Urinary bladder (tissue), 4 donors: ENCODE measurements around the gene COX7A2L. TPM values are rescaled to one million over a fixed set of nuclear protein-coding genes. Genes with fewer than 3 reads are reported as not detected.

Experiments
- DNase-seq: peaks from one replicate; pipeline ENCODE4 v3.0.0-alpha.2; 2015; ENCODE audit errors: extremely low spot score
- H3K27ac ChIP-seq: one replicate; pipeline ENCODE4 v1.5.1; 2013; ENCODE audit warnings: low read depth, mild to moderate bottlenecking, moderate library complexity
- H3K36me3 ChIP-seq: one replicate; pipeline ENCODE4 v1.6.1; 2013; ENCODE audit warnings: mild to moderate bottlenecking, moderate library complexity; ENCODE audit not compliant: insufficient read depth
- H3K4me1 ChIP-seq: one replicate; pipeline ENCODE4 v1.6.1; 2013; ENCODE audit warnings: mild to moderate bottlenecking, moderate library complexity; ENCODE audit not compliant: insufficient read depth
- H3K4me3 ChIP-seq: one replicate; pipeline ENCODE4 v1.5.1; 2013; ENCODE audit warnings: low read depth, low read length
- WGBS: extraction: QIAGEN DNeasy Blood & Tissue Kit; methylation state at CpG from one replicate; pipeline ENCODE4 v1.1.7; 2013; 5-methylcytosine and 5-hydroxymethylcytosine counted together
- polyA plus RNA-seq: library from polyadenylated mRNA; stranded (reverse); fragments of 200-250 nt; gene quantifications from one replicate; pipeline ENCODE4 v1.2.3, GENCODE V29; 2013
- total RNA-seq: library from RNA; depleted of rRNA; stranded (reverse); fragments of >200 nt; gene quantifications from one replicate; pipeline ENCODE4 v1.2.3, GENCODE V29; 2014
- donor health status: healthy with polysubstance abuse.
- donor health status: healthy.

Gene COX7A2L
- total and polyA plus RNA-seq, 2 donors: 103 to 114 TPM

DNA sequence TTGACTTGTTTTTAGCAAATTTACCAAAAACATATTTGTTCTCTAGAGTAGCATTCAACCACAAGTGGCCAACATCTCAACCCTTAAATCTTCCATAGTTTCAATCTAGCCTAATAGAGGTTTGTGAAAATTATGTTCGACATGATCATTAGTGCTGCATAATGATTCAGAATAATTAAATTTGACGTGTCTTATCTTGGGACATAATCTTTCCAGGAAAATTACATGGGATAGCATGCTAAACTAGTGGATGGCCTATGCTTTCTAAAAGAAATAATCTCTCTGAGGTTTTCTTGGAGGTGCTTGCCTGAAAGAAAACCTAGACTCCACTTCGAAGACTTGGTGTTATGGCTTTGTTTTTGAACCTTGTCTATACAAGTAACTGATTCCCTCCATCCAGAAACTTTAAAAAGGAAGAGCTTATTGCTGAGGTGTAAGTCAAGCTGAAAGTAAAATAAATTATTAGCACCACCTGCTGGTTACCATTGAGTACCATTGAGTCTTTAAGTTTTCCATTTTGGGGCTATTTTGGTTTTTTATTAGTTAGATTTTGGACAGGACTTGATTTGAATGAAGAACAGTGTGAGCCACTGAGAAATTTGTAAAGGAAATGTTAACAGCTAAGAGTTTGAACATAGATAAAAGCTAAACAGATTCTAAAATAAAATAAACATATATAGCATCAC is 32.7 kb downstream of the COX7A2L start:
- DNase-seq: no peak
- H3K27ac ChIP-seq: no peak overlapping the region
- H3K4me3 ChIP-seq: no peak overlapping the region
- 65% methylated on average over 3 of the region's 3 CpGs for WGBS
- H3K36me3 ChIP-seq: peaks cover 2% of the 10 kb centered on the region
- H3K4me1 ChIP-seq: no peaks in the 10 kb centered on the region

DNA sequence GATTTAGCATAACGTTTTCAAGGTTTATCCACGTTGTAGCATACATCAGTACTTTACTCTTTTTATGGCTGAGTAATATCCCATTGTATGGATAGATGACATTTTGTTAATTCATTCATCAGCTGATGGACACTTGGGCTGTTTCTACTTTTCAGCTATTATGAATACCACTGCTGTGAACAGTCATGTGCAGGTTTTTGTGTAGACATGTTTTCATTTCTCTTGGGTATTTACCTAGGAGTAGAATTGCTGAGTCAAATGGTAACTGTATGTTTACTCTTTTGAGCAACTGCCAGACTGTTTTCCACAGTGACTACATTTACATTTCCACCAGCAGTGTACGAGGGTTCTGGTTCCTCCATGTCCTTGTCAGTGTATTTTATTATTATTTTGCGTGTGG is 33.9 kb downstream of the COX7A2L start:
- no peak overlapping the region for H3K4me3 ChIP-seq
- H3K4me1 ChIP-seq: no peaks in the 10 kb centered on the region
- no peak overlapping the region for H3K27ac ChIP-seq
- WGBS: 71% methylated on average over 4 of the region's 4 CpGs
- no peak for DNase-seq
- H3K36me3 ChIP-seq: peaks cover 2% of the 10 kb centered on the region

DNA sequence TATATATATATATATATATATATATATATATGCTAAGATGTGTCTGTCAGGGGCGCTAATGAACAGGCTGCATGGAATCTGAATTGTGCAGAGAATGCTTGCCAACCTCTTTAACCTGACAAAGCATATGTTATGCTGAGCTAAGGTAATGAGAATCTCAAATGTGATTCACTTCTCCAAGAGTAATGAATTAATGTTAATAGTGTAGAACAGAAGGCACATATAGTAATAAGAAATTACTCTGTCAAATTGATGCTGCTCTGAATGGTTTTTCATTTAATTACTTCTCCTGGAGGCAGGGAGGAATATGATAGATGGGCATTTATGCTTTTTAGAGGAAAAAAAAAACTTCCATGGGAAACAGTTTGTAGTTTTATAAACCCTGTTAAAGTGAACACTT is 35.4 kb downstream of the COX7A2L start:
- no peak for DNase-seq
- H3K27ac ChIP-seq: no peak overlapping the region
- H3K4me3 ChIP-seq: no peak overlapping the region
- WGBS: 94% methylated on average over 1 of the region's 1 CpG
- no peaks in the 10 kb centered on the region for H3K36me3 ChIP-seq
- no peaks in the 10 kb centered on the region for H3K4me1 ChIP-seq

DNA sequence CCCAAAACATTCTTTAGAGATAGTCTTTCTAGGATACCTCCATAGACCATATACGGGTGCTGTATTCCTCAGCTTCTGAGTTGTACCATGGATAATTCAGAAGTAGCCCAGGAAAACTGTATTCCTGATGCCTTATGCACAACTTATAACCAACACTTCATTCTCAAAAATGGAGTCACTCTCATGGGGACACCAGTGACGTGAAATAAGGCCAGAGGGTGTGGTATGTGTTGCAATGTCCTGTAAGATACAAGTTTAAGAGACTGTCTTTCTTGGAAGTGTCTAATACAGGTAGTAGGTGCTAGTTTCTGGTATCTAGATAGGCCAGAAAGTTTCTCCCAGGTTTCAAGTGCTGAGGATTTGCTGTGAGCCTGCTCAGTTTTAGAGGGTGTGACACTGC is 36.1 kb downstream of the COX7A2L start:
- WGBS: 92% methylated on average over 2 of the region's 2 CpGs
- no peak overlapping the region for H3K27ac ChIP-seq
- H3K4me1 ChIP-seq: no peaks in the 10 kb centered on the region
- no peak overlapping the region for H3K4me3 ChIP-seq
- DNase-seq: no peak
- H3K36me3 ChIP-seq: no peaks in the 10 kb centered on the region

DNA sequence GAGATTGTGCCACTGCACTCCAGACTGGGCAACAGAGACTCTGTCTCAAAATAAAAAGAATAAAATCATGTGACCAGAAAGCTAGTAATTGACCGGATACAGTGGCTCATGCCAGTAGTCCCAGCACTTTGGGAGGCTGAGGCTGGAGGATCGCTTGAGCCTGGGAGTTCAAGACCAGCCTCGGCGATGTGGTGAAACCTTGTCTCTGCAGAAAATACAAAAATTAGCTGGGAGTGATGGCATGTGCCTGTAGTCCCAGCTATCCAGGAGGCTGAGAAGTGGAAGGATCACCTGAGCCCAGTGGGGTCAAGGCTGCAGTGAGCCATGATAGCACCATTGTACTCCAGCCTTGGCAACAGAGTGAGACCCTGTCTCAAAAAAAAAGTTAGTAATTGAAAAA is 36.8 kb downstream of the COX7A2L start:
- DNase-seq: no peak
- H3K4me3 ChIP-seq: no peak overlapping the region
- H3K4me1 ChIP-seq: no peaks in the 10 kb centered on the region
- no peak overlapping the region for H3K27ac ChIP-seq
- 98% methylated on average over 4 of the region's 4 CpGs for WGBS
- H3K36me3 ChIP-seq: peaks cover 2% of the 10 kb centered on the region

DNA sequence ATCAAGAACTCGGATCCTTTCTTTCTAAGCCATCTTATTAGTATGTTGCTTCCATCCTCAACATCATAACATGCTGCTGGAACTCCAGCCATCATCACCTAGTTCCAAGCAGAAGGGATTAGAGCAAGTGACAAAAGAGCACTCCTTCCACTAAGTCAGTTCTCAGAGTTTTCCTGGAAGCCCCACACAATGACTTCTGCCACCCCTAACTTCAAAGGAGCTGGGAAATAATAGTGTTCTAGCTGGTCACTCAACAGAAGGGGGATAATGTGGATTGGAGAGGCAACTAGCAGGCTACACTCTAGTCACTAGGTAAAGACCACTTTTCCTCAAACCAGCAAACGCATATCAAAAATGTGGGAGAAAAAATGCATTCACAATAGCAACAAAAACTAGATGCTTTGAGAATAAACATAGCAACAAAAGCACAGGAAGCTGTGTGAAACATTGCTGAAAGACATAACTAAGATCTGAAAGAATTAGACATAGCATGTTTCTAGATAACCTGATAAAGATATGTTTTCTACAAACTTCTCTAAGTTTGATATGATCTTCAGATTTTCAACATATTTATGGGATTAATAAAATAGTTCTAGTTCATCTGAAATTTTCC is 39.5 kb downstream of the COX7A2L start:
- peaks cover 6% of the 10 kb centered on the region for H3K36me3 ChIP-seq

DNA sequence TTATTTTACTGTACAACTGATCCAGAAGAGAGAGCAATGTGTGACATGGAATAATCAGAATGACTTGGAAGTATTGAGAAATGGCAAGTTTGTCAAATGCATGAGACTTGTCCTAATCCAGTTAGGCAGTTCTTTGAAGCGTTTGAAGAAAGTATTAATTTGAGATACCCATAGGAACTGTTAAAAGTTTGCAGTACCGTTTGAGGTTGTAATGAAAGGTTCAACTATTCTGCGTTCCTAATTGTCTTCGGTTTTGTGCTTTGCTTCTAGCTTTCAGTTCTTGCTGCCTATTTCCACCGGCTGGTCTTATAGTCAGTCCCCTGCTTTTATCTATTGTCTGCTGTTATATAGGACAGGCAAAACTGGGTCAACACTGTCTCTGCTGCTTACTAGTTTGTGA is 41.8 kb downstream of the COX7A2L start:
- H3K4me1 ChIP-seq: no peaks in the 10 kb centered on the region
- peaks cover 6% of the 10 kb centered on the region for H3K36me3 ChIP-seq
- H3K4me3 ChIP-seq: no peak overlapping the region
- WGBS: 95% methylated on average over 5 of the region's 5 CpGs
- no peak overlapping the region for H3K27ac ChIP-seq
- DNase-seq: no peak

More for the DNA sequence above, 39.5 kb downstream of the COX7A2L start:
- Histone ChIP-seq H3K4me1 (no peaks in the 10 kb centered on the region), H3K27ac (no peak overlapping the region), H3K4me3 (no peak overlapping the region)
- 68% methylated on average over 2 of the region's 2 CpGs for WGBS
- DNase-seq: no peak

DNA sequence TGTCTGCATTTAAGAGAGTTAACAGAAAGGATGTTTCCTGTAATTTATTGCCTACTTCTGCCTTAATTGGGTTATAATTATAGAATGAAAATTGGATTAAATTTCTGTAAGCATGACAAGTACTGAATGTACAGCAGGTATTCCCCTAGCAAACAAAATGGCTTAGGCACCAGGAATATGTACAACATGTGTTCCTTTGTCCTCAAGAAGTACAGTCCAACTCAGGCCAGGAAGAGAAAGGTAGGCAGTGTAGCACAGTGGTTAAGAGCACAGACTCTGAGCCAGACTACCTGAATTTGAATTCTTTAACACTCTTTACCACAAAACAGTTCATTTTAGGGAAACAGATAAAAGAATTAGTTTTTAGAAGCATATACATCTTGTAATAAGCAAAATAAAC is 43.1 kb downstream of the COX7A2L start:
- Histone ChIP-seq H3K4me1 (no peaks in the 10 kb centered on the region), H3K36me3 (peaks cover 6% of the 10 kb centered on the region)
- DNase-seq: no peak

DNA sequence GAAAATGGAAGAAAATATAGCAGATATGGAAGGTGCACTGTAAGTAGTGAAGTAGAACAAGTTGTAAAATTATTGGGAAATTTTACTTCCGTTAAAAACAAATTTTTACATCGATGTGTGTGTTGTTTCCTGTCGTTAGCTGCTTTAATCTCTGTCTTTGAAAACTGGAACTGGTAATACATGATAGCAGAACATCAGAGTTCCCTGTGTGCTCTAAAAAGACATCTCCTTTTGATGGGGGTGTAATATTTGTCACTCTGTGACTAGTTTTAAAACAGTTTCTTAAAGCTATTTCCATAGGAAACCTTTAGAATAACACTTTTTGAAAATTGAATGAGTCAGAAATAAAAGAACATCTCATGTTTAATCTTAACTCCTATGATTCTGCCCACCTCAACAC is 43.5 kb downstream of the COX7A2L start:
- Histone ChIP-seq H3K36me3 (peaks cover 6% of the 10 kb centered on the region), H3K4me3 (no peak overlapping the region), H3K4me1 (no peaks in the 10 kb centered on the region), H3K27ac (no peak overlapping the region)
- no peak for DNase-seq
- WGBS: 92% methylated on average over 3 of the region's 3 CpGs

More for the DNA sequence above, 43.1 kb downstream of the COX7A2L start:
- H3K27ac ChIP-seq: no peak overlapping the region
- H3K4me3 ChIP-seq: no peak overlapping the region

DNA sequence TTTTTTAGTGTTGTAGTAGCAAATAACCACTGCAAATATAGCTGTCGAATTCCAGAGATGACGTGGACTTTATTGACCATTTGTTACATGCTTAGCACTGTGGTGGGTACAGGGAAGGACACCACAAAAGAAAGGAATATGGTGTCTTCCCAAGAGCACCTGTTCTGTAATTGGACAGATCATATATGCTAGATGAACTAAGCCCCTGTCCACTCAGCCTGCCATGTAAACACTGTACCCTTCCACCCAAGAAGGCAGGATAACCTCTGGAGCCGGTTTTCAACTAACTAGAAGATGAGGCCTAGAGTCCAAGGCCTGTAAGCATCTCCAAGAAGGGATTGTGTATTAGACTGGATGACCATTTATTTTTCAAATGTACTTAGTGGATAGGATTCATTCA is 44.1 kb downstream of the COX7A2L start:
- 95% methylated on average over 3 of the region's 3 CpGs for WGBS
- DNase-seq: no peak
- peaks cover 6% of the 10 kb centered on the region for H3K36me3 ChIP-seq
- no peak overlapping the region for H3K27ac ChIP-seq
- no peaks in the 10 kb centered on the region for H3K4me1 ChIP-seq
- H3K4me3 ChIP-seq: no peak overlapping the region

DNA sequence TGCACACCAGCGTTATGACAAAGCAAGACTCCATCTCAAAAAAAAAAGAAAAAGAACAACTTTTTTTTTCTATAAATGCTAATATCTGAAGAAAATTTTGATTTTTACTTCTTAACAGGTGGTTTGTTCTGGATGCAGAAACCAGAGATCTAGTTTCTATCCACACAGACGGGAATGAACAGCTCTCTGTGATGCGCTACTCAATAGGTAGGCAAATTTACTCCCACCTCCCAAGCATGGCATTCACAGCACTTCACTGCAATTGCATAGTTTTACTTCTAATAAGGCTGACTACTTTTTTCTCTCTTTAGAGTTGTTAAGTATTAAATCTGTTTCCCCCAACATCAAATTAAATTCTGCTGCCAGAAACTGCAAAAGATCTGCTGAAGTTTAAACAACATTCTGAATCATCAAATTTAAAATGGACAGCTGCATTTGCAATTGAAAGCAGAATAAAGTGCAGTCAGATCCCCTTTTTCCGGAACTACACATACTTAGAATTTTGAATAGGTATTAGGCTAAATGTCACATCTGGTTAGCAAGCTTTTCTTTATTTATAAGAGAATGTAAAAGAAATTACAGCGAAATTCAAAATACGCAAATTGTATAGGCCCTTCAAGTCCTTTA is 45.1 kb downstream of the COX7A2L start:
- H3K4me3 ChIP-seq: no peak overlapping the region
- DNase-seq: no peak
- H3K36me3 ChIP-seq: peaks cover 6% of the 10 kb centered on the region
- no peak overlapping the region for H3K27ac ChIP-seq
- H3K4me1 ChIP-seq: no peaks in the 10 kb centered on the region
- WGBS: 97% methylated on average over 6 of the region's 6 CpGs

DNA sequence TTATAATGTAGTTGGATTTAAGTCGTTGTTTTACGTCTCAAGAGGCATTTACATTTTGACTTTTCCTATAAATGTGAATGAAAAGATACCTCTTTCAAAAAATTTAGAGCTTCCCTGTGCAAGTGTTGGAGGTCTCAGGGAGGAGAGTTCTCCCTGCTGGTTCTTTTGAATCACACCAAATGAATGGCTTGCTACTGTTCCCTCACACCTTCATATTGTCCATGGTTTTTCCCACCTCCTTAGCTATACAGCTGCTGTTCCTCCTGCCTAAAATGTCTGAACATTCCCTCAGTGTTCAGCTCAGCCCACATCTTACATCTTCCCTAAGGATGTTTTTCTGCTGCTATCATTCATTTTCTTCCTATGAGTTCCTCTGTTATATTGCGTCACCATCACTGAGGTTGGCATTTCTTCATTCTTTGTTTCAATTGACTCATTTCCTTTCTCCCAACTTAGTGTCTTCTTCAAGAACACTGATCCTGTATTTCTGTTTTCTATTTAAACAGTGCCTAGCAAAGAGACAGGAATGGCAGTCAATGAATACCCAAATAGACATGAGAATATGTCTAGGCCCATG is 46.0 kb downstream of the COX7A2L start:
- H3K36me3 ChIP-seq: peaks cover 6% of the 10 kb centered on the region
- H3K4me1 ChIP-seq: no peaks in the 10 kb centered on the region
- no peak overlapping the region for H3K27ac ChIP-seq
- H3K4me3 ChIP-seq: no peak overlapping the region
- no peak for DNase-seq
- 91% methylated on average over 3 of the region's 3 CpGs for WGBS

DNA sequence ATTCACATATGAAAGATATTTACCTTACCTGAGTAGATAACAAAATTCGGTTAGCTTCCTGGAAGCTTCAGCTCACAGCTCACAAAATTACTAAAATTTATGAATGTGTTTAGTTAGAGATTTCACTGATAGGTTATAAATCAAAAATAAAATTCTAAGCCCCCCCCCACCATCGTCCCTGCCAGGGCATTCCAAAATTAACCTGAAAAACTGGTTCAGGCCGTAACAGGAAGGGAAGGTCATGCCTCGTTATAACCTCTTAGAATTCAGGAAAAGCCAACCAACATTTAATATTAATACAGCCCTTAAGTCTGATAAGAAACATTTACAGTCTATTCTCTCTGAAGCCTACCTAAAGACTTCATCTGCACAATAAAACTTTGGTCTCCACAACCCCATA is 48.9 kb downstream of the COX7A2L start:
- Histone ChIP-seq H3K4me1 (no peaks in the 10 kb centered on the region), H3K36me3 (peaks cover 3% of the 10 kb centered on the region), H3K27ac (no peak overlapping the region), H3K4me3 (no peak overlapping the region)
- no peak for DNase-seq
- 81% methylated on average over 4 of the region's 4 CpGs for WGBS

DNA sequence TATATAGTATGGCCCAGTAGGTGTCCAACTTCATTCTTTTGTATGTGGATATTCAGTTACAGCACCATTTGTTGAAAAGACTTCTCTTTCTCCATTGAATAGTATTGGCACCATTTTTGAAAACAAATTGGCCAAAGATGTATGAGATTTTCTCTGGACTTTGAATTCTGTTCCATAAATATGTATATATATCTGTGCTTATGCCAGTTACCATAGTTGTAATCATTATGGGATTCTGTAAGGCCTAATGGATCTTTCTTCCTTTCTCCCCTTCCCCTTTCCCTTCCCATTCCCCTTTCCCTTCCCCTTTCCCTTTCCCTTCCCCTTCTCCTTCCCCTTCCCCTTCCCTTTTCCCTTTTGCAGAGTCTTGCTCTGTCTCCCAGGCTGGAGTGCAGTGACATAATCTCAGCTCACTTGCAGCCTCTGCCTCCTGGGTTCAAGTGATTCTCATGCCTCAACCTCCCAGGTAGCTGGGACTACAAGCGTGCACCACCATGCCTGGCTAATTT is 51.0 kb downstream of the COX7A2L start:
- H3K27ac ChIP-seq: no peak overlapping the region
- H3K4me1 ChIP-seq: no peaks in the 10 kb centered on the region
- 98% methylated on average over 1 of the region's 1 CpG for WGBS
- H3K36me3 ChIP-seq: no peaks in the 10 kb centered on the region
- no peak overlapping the region for H3K4me3 ChIP-seq
- no peak for DNase-seq
